K562 (cell line): ENCODE results near the gene OIT3.

Experiments used
- ARID4B ChIP-seq: sonication (generic); formaldehyde crosslinking; IDR thresholded peaks from 2 replicates; pipeline ENCODE4 v1.8.0; 2022; ENCODE audit warnings: mild to moderate bottlenecking, missing genetic modification reagents
- ASH1L ChIP-seq: fragments of 450-650 bp; IDR thresholded peaks from 2 replicates; pipeline ENCODE4 v1.6.1; 2018; ENCODE audit warnings: borderline replicate concordance, mild to moderate bottlenecking, low read depth; ENCODE audit not compliant: partially characterized antibody
- CREBBP ChIP-seq: IDR thresholded peaks from one replicate; pipeline ENCODE4 v1.6.1; 2012; ENCODE audit warnings: low read depth, mild to moderate bottlenecking, control low read depth, inconsistent platforms, low read length
- ESRRA ChIP-seq: fragments of 450-650 bp; IDR thresholded peaks from 2 replicates; pipeline ENCODE4 v1.6.1; 2014; ENCODE audit warnings: low read depth, mild to moderate bottlenecking, moderate library complexity, borderline replicate concordance
- FOXJ3 ChIP-seq: sonication (generic); formaldehyde crosslinking; IDR thresholded peaks from 2 replicates; pipeline ENCODE4 v1.4.0; 2020; ENCODE audit warnings: mild to moderate bottlenecking, missing genetic modification reagents
- KLF13 ChIP-seq: fragments of 450-650 bp; IDR thresholded peaks from 2 replicates; pipeline ENCODE4 v1.6.1; 2016; ENCODE audit warnings: missing genetic modification characterization, low read depth, mild to moderate bottlenecking, missing compliant biosample characterization, moderate library complexity, borderline replicate concordance
- MYBL2 ChIP-seq, 2 experiments: fragments of 450-650 bp in 1 of 2; sonication (generic) in 1 of 2; formaldehyde crosslinking in 1 of 2; IDR thresholded peaks; 2 replicates each; pipeline versions ENCODE4 v1.6.1 to v1.8.1; 2017 to 2022; ENCODE audit warnings: borderline replicate concordance in 1 of 2, inconsistent platforms in 1 of 2, low read depth in 1 of 2, mild to moderate bottlenecking in 1 of 2, missing genetic modification reagents in 1 of 2, moderate library complexity in 1 of 2
- PHB2 ChIP-seq: fragments of 450-650 bp; IDR thresholded peaks from 2 replicates; pipeline ENCODE4 v1.6.1; 2017; ENCODE audit warnings: low read depth
- POLR2B ChIP-seq: fragments of 450-650 bp; IDR thresholded peaks from 2 replicates; pipeline ENCODE4 v1.6.1; 2018; ENCODE audit warnings: low read depth; ENCODE audit not compliant: partially characterized antibody
- SMAD1 ChIP-seq: fragments of 150-350 bp; IDR thresholded peaks from 2 replicates; pipeline ENCODE4 v1.6.1; 2014; ENCODE audit warnings: low read length, low read depth; ENCODE audit not compliant: partially characterized antibody
- ZC3H4 ChIP-seq: sonication (generic); formaldehyde crosslinking; IDR thresholded peaks from 2 replicates; pipeline ENCODE4 v1.9.0; 2021; ENCODE audit warnings: missing genetic modification reagents, borderline replicate concordance
- ZNF512 ChIP-seq: IDR thresholded peaks from 2 replicates; pipeline ENCODE4 v1.6.1; 2016; ENCODE audit warnings: missing genetic modification characterization, missing compliant biosample characterization
- TF ChIP-seq, protein P1 (sequence below): fragments of 450-650 bp; IDR thresholded peaks from 2 replicates; pipeline ENCODE4 v1.6.1; 2017; ENCODE audit warnings: mild to moderate bottlenecking, moderate library complexity

DNA sequence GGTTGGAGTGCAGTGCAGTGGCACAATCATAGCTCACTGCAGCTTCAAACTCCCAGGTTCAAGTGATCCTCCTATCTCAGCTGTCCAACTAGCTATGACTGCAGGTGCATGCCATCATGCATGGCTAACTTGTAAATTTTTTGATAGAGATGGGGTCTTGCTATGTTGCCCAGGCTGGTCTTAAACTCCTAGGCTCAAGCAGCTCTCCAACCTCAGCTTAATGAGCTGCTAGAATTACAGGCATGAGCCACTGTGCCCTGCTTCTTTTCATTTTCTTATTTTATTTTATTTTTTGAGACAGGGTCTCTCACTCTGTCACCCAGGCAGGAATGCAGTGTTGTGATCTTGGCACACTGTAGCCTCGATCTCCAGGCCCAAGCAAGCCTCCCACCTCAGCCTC lies 53.4 kb downstream of the OIT3 start:
- no peak for TF ChIP-seq CREBBP
- TF ChIP-seq FOXJ3 (CRISPR knock-in tag) = no peak
- TF ChIP-seq, protein P1, sequence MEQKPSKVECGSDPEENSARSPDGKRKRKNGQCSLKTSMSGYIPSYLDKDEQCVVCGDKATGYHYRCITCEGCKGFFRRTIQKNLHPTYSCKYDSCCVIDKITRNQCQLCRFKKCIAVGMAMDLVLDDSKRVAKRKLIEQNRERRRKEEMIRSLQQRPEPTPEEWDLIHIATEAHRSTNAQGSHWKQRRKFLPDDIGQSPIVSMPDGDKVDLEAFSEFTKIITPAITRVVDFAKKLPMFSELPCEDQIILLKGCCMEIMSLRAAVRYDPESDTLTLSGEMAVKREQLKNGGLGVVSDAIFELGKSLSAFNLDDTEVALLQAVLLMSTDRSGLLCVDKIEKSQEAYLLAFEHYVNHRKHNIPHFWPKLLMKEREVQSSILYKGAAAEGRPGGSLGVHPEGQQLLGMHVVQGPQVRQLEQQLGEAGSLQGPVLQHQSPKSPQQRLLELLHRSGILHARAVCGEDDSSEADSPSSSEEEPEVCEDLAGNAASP = no peak
- TF ChIP-seq ARID4B (CRISPR knock-in tag) = no peak
- no peak for TF ChIP-seq ASH1L
- no peak for TF ChIP-seq ZNF512 (tag)
- no peak for TF ChIP-seq KLF13 (tag)
- TF ChIP-seq POLR2B = no peak
- TF ChIP-seq PHB2 = no peak
- no peak for TF ChIP-seq SMAD1
- TF ChIP-seq MYBL2 (IDR thresholded peaks at IDR 0.05; ENCODE audit: low read depth) = no peak
- TF ChIP-seq MYBL2 (CRISPR knock-in tag; IDR thresholded peaks at IDR 0.05; ENCODE audit: borderline replicate concordance) = no peak
- no peak for TF ChIP-seq ESRRA
- no peak for TF ChIP-seq ZC3H4 (CRISPR knock-in tag)
